Osteocyte (in vitro differentiated cells): ENCODE measurements around the gene MARCO. TPM values are rescaled to one million over a fixed set of nuclear protein-coding genes. Genes with fewer than 3 reads are reported as not detected.

ENCODE experiments used
- DNase-seq: peaks from one replicate; pipeline ENCODE4 v3.0.0; 2021; ENCODE audit warnings: mixed read lengths; ENCODE audit not compliant: unreplicated experiment; ENCODE audit errors: extremely low spot score
- H3K27ac Mint-ChIP-seq: one replicate; pipeline ENCODE4 v1.8.0; 2021; ENCODE audit warnings: mild to moderate bottlenecking, mixed read lengths; ENCODE audit not compliant: unreplicated experiment
- H3K27me3 Mint-ChIP-seq: one replicate; pipeline ENCODE4 v1.8.0; 2021; ENCODE audit warnings: mixed read lengths; ENCODE audit not compliant: unreplicated experiment
- H3K36me3 Mint-ChIP-seq: one replicate; pipeline ENCODE4 v1.8.0; 2021; ENCODE audit warnings: mixed read lengths; ENCODE audit not compliant: unreplicated experiment
- H3K4me1 Mint-ChIP-seq: one replicate; pipeline ENCODE4 v1.8.0; 2021; ENCODE audit warnings: mixed read lengths; ENCODE audit not compliant: unreplicated experiment
- H3K4me3 Mint-ChIP-seq: one replicate; pipeline ENCODE4 v1.8.0; 2021; ENCODE audit warnings: mild to moderate bottlenecking, moderate library complexity, mixed read lengths; ENCODE audit not compliant: unreplicated experiment
- H3K9me3 Mint-ChIP-seq: one replicate; pipeline ENCODE4 v1.8.0; 2021; ENCODE audit warnings: mixed read lengths; ENCODE audit not compliant: unreplicated experiment
- CTCF ChIP-seq: fragments of 200-600 bp; sonication (generic); IDR thresholded peaks from 2 replicates; pipeline ENCODE4 v1.5.0; 2021; ENCODE audit warnings: antibody characterized with exemption, mild to moderate bottlenecking, moderate library complexity
- total RNA-seq: library from RNA; stranded (reverse); gene quantifications from 2 replicates; pipeline ENCODE4 v1.2.1, GENCODE V29; 2021

The MARCO gene
- total RNA-seq, 1 donor from 2014 or later = not detected

GRCh38 chr2:118968042-118968441 is 26.0 kb downstream of the MARCO start:
- Mint-ChIP-seq H3K9me3 (no peaks in the 10 kb centered on the region), H3K4me3 (no peak overlapping the region), H3K36me3 (no peaks in the 10 kb centered on the region), H3K4me1 (no peaks in the 10 kb centered on the region), H3K27me3 (no peaks in the 10 kb centered on the region), H3K27ac (no peak overlapping the region)
- DNase-seq = no peak
- TF ChIP-seq CTCF = no peak

GRCh38 chr2:118968961-118969733 is 27.2 kb downstream of the MARCO start:
- DNase-seq = peak; percentile 80
- Mint-ChIP-seq H3K27ac (no peak overlapping the region), H3K4me1 (no peaks in the 10 kb centered on the region), H3K4me3 (no peak overlapping the region), H3K36me3 (no peaks in the 10 kb centered on the region), H3K27me3 (no peaks in the 10 kb centered on the region), H3K9me3 (no peaks in the 10 kb centered on the region)
- TF ChIP-seq CTCF = no peak

- TF ChIP-seq CTCF = no peak
- Mint-ChIP-seq H3K36me3 (no peaks in the 10 kb centered on the region), H3K9me3 (peaks cover under 1% of the 10 kb centered on the region), H3K27ac (no peak overlapping the region), H3K4me3 (no peak overlapping the region), H3K4me1 (no peaks in the 10 kb centered on the region), H3K27me3 (no peaks in the 10 kb centered on the region)
- peak; percentile 64 for DNase-seq
Observed at GRCh38 chr2:118969734-118970395, 27.9 kb downstream of the MARCO start.

- Mint-ChIP-seq H3K27ac (no peak overlapping the region), H3K36me3 (no peaks in the 10 kb centered on the region), H3K4me1 (no peaks in the 10 kb centered on the region), H3K4me3 (no peak overlapping the region), H3K9me3 (peaks cover 7% of the 10 kb centered on the region), H3K27me3 (no peaks in the 10 kb centered on the region)
- DNase-seq = peak; percentile 82
- TF ChIP-seq CTCF = no peak
Observed at GRCh38 chr2:118970396-118971135, 28.6 kb downstream of the MARCO start.
